Peyer's patch (tissue), 4 donors: Measurements from ENCODE around the gene SLC39A13.

ENCODE experiments used
- CTCF ChIP-seq, 6 experiments: fragments of 450-650 bp in 4 of 6; fragments of 200-600 bp in 2 of 6; sonication (generic) in 1 of 6; IDR thresholded peaks; one replicate each; pipeline ENCODE4 v1.5.1; 2017 to 2019; ENCODE audit warnings: antibody characterized with exemption in 6 of 6, mild to moderate bottlenecking in 3 of 6, moderate library complexity in 1 of 6
- POLR2A ChIP-seq, 2 donors: fragments of 450-650 bp; IDR thresholded peaks; one replicate each; pipeline ENCODE4 v1.5.1; 2017; ENCODE audit warnings: antibody characterized with exemption in 2 of 2, mild to moderate bottlenecking in 2 of 2, moderate library complexity in 2 of 2

- TF ChIP-seq CTCF (IDR thresholded peaks at IDR 0.05) (no peak), POLR2A (IDR thresholded peaks at IDR 0.05) (no peak)
Measured at GRCh38 chr11:47408598-47409439, 429 bp downstream of the SLC39A13 start.
